Measurements from ENCODE around the gene GVQW3.

GRCh38 chr11:76337923-76338322 is 43.2 kb upstream of the GVQW3 start:
- TF ChIP-seq CTCF (IDR thresholded peaks at IDR 0.05): no peak
- no peak for TF ChIP-seq POLR2A (IDR thresholded peaks at IDR 0.05)

Measured in heart left ventricle (tissue), 13 donors.